Astrocyte of the spinal cord (primary cell): Measurements from ENCODE around the gene MRTO4.
A peak's percentile ranks its signal among the peaks of the same experiment; 100 is the strongest.
"Not testable (repeated sequence)": the region's sequence is repeated elsewhere in the genome, so short reads cannot be mapped to it uniquely, and the experiment has no call there.

Experiments used
- DNase-seq: peaks from one replicate; pipeline ENCODE4 v3.0.0; 2011; ENCODE audit warnings: low read depth, low spot score
- H3K4me3 ChIP-seq: 2 replicates; pipeline ENCODE4 v1.5.1; 2011; ENCODE audit warnings: low read depth, mild to moderate bottlenecking, low read length, moderate library complexity
- in situ Hi-C: cut with HindIII; loops from 2 replicates; pipeline ENCODE4 v1.10.0; 2017; ENCODE audit warnings: low sequenced_read_pairs
- TF ChIP-seq, protein P1 (sequence below): IDR thresholded peaks from 2 replicates; pipeline ENCODE4 v1.5.1; 2012; ENCODE audit warnings: low read depth, mild to moderate bottlenecking, low read length, inconsistent platforms

MRTO4 gene

DNA sequence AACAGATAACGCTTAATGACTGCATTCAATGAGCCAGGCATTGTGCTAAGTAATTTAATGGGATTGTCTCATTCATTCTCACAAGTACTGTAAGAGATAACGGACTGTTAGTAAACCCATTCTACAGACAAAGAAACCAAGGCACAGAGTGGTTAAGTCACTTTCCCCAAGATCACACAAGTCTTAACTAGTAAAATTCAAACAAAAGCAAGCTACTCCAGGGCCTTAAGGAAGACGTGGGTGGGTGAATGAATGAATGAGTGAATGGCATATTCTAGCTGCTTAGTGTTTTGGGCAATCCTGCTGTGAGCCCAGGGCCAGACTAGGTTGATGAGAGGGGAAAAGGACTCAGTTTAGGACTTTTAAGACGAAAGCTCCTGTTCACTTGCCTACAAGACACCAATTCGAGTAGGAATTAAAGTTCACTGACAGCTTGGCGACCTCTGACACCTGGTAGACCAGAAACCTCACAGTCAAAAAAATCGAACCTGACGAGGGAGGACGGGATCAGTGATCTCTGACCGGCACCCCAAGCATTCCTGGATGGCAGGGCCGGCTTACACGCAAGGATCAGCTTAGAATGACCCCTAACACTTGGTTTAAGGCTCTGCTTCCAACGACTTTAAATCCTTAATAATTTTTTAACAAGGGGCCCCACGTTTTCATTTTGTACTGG lies 838 bp upstream of the MRTO4 start:
- no peak for DNase-seq
- H3K4me3 ChIP-seq, result peak overlapping the region; percentile 99
- in situ Hi-C loops, result no loop called here
- TF ChIP-seq, protein P1, sequence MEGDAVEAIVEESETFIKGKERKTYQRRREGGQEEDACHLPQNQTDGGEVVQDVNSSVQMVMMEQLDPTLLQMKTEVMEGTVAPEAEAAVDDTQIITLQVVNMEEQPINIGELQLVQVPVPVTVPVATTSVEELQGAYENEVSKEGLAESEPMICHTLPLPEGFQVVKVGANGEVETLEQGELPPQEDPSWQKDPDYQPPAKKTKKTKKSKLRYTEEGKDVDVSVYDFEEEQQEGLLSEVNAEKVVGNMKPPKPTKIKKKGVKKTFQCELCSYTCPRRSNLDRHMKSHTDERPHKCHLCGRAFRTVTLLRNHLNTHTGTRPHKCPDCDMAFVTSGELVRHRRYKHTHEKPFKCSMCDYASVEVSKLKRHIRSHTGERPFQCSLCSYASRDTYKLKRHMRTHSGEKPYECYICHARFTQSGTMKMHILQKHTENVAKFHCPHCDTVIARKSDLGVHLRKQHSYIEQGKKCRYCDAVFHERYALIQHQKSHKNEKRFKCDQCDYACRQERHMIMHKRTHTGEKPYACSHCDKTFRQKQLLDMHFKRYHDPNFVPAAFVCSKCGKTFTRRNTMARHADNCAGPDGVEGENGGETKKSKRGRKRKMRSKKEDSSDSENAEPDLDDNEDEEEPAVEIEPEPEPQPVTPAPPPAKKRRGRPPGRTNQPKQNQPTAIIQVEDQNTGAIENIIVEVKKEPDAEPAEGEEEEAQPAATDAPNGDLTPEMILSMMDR, result no peak

DNA sequence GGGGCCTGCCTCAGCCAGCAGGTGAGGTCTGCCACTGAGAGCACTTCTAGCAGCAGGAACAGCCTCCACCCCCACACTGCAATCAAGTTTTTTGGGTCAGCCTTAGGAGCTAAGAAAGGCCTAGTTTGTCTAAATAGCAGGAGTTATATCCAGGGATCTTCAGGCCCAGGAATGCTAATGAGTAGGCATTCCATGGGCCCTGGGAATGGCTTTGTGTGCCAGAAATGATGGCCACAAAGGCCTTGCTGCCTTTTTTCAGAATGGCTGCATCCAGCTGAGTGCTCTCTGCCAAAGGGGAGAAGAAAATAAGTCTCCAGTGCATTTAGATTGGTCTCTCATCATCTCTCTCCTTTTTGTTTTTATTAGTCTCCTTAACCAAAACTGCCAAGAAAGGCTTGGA lies 2.8 kb downstream of the MRTO4 start:
- DNase-seq, result no peak
- in situ Hi-C loops, result no loop called here
- H3K4me3 ChIP-seq, result no peak overlapping the region
- TF ChIP-seq, protein P1, result no peak

DNA sequence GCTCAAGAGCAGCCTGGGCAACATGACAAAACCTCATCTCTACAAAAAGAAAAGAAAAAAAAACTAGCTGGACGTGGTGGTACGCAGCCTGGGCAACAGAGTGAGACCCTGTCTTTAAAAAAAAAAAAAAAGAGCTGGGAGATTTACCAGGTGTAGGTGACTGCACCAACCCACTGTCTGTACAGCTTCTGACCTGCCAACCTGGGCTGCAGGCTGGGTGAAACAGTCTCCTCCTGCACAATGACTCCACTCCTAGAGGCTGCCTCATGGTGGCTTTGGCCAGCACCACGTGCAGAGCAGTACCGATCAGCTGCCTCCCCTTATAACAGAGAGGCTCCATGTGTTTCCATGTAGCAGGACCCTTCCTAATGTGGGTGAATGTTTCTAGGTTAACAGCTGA lies 3.7 kb downstream of the MRTO4 start:
- H3K4me3 ChIP-seq, result no peak overlapping the region
- no peak for DNase-seq
- TF ChIP-seq, protein P1, result no peak
- in situ Hi-C loops, result no loop called here

DNA sequence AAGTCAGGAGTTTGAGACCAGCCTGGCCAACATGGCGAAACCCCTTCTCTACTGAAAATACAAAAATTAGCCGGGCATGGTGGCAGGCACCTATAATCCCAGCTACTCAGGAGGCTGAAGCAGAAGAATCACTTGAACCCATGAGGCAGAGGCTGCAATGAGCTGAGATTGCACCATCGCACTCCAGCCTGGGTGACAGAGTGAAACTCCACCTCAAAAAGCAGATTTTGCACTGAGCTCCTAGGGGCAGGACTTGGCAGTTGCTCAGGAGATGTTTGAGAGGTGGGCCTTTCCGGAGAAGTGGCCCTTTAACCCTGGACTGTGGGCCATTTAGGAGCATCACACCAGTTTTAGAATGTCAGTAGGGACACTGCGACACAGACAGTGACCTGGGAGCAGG lies 4.7 kb downstream of the MRTO4 start:
- in situ Hi-C loops, DNase-seq, H3K4me3 ChIP-seq: not testable (repeated sequence)

DNA sequence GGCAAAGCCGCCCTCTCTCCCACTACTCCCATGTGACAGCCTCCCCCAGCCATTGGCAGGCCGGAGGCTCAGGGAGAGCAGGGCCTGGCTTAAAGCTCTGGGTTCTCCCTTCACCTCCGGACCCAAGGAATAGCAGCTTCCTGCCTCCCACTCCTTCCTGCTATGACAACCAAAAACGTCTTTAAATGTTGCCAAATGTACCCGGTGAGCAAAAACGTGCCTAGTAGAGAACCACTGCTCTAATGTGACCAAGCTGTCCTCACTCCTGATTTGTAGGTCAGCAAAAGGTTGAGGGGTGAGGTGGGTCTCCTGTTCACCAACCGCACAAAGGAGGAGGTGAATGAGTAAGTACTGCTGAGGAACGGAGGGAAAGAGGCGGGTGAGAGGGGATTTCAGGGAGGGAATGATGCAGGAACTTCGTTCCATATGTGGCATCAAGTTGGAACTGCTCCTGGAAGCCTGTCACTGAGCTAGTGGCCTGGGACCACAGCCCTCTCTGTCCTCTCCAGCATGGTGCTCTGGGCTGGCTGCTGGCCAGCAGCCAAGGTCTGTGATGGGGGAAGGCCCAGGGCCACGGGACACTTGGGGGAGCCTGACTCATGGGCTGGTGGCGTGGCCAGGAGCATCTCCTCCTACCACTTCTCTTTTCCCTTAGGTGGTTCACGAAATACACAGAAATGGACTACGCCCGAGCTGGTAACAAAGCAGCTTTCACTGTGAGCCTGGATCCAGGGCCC lies 5.7 kb downstream of the MRTO4 start:
- DNase-seq, result no peak
- H3K4me3 ChIP-seq, result no peak overlapping the region
- in situ Hi-C loops, result no loop called here
- TF ChIP-seq, protein P1, result no peak

DNA sequence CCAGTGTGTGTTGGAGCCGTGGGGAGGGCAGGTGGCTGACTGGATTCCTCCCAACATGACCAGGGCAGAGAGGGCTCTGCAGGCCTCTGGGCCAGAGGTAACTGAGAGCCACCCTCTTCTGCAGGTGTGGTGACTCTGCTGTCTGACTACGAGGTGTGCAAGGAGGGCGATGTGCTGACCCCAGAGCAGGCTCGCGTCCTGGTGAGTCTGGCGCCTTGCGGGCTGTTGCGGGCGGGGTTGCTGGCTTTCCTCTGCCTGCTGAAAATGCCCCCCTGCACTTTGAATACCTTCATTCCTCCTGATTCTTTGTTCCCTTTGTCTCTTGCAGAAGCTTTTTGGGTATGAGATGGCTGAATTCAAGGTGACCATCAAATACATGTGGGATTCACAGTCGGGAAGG lies 6.7 kb downstream of the MRTO4 start:
- no peak overlapping the region for H3K4me3 ChIP-seq
- DNase-seq, result no peak
- TF ChIP-seq, protein P1, result no peak
- in situ Hi-C loops, result no loop called here
